ENCODE measurements around the gene GPR173.

Gene GPR173

GRCh38 chrX:53093748-53094581 is 45.4 kb downstream of the GPR173 start, which contains the start of gene KANTR:
KANTR (plus strand) TSS chrX:53094142; CDS start chrX:53124273, 30,131 bp downstream.
- H3K4me1 ChIP-seq (ENCODE audit: control insufficient read depth, insufficient read depth, low read length) = no peaks in the 10 kb centered on the region
- H3K4me3 ChIP-seq (ENCODE audit: low read depth, low read length) = peak within 1 kb of the TSS; percentile 66
- peak within 1 kb of the TSS; percentile 68 for H3K27ac ChIP-seq (ENCODE audit: extremely low read depth, low read depth, low read length)
- ChIA-PET POLR2A (interaction anchor here (1.3 kb wide), 1 partner anchor 12 kb away, joined by 10 read pairs; the partner anchor contains the start of gene TSPYL2), CTCF (interaction anchor here (0.7 to 1.4 kb wide), 3 partner anchors 22 to 189 kb away, joined by 3 to 6 read pairs (median 4); no protein-coding TSS in a partner anchor)
- H3K36me3 ChIP-seq (ENCODE audit: control insufficient read depth in 2 of 2, insufficient read depth in 1 of 2, low read length in 2 of 2) = peaks cover 0 to 6% of the 10 kb centered on the region in 2 experiments; a peak in 1 of 3 replicates
- no peaks in the 10 kb centered on the region for H3K9me3 ChIP-seq (ENCODE audit: control insufficient read depth, insufficient read depth, low read depth, low read length)
- TF ChIP-seq GLIS1 (tag by site-specific recombination; IDR thresholded peaks at IDR 0.05) = peak; percentile 29; the same call in 1 of the 2 replicates
- TF ChIP-seq GFI1B (tag by site-specific recombination; IDR thresholded peaks at IDR 0.05) = no peak
- no peak for TF ChIP-seq ZNF571 (tag by site-specific recombination; IDR thresholded peaks at IDR 0.05)
- peak; percentile 58 for TF ChIP-seq ZBTB17 (tag by site-specific recombination; IDR thresholded peaks at IDR 0.05)
- no peak for TF ChIP-seq ZNF140 (tag by site-specific recombination; IDR thresholded peaks at IDR 0.05)
- TF ChIP-seq, protein P1, sequence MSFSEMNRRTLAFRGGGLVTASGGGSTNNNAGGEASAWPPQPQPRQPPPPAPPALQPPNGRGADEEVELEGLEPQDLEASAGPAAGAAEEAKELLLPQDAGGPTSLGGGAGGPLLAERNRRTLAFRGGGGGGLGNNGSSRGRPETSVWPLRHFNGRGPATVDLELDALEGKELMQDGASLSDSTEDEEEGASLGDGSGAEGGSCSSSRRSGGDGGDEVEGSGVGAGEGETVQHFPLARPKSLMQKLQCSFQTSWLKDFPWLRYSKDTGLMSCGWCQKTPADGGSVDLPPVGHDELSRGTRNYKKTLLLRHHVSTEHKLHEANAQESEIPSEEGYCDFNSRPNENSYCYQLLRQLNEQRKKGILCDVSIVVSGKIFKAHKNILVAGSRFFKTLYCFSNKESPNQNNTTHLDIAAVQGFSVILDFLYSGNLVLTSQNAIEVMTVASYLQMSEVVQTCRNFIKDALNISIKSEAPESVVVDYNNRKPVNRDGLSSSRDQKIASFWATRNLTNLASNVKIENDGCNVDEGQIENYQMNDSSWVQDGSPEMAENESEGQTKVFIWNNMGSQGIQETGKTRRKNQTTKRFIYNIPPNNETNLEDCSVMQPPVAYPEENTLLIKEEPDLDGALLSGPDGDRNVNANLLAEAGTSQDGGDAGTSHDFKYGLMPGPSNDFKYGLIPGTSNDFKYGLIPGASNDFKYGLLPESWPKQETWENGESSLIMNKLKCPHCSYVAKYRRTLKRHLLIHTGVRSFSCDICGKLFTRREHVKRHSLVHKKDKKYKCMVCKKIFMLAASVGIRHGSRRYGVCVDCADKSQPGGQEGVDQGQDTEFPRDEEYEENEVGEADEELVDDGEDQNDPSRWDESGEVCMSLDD (tag by site-specific recombination; IDR thresholded peaks at IDR 0.05) = no peak
- TF ChIP-seq, protein P2, sequence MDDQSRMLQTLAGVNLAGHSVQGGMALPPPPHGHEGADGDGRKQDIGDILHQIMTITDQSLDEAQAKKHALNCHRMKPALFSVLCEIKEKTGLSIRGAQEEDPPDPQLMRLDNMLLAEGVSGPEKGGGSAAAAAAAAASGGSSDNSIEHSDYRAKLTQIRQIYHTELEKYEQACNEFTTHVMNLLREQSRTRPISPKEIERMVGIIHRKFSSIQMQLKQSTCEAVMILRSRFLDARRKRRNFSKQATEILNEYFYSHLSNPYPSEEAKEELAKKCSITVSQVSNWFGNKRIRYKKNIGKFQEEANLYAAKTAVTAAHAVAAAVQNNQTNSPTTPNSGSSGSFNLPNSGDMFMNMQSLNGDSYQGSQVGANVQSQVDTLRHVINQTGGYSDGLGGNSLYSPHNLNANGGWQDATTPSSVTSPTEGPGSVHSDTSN (CRISPR knock-in tag; IDR thresholded peaks at IDR 0.05) = no peak
- no peak for TF ChIP-seq ZNF514 (tag by site-specific recombination; IDR thresholded peaks at IDR 0.05)
- no peak for TF ChIP-seq ZBTB7A (tag by site-specific recombination; IDR thresholded peaks at IDR 0.05; ENCODE audit: low read depth)
- peak; percentile 34; the same call in 1 of the 2 replicates for TF ChIP-seq ZFP69B (tag by site-specific recombination; IDR thresholded peaks at IDR 0.05)
- TF ChIP-seq SALL2 (tag by site-specific recombination; IDR thresholded peaks at IDR 0.05; ENCODE audit: borderline replicate concordance) = no peak
- TF ChIP-seq, protein P3, sequence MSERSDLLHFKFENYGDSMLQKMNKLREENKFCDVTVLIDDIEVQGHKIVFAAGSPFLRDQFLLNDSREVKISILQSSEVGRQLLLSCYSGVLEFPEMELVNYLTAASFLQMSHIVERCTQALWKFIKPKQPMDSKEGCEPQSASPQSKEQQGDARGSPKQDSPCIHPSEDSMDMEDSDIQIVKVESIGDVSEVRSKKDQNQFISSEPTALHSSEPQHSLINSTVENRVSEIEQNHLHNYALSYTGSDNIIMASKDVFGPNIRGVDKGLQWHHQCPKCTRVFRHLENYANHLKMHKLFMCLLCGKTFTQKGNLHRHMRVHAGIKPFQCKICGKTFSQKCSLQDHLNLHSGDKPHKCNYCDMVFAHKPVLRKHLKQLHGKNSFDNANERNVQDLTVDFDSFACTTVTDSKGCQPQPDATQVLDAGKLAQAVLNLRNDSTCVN (tag by site-specific recombination; optimal IDR thresholded peaks at IDR 0.05) = peak; percentile 90
- TF ChIP-seq ZNF24 (tag by site-specific recombination; IDR thresholded peaks at IDR 0.05) = no peak
- no peak for TF ChIP-seq ZNF510 (tag by site-specific recombination; IDR thresholded peaks at IDR 0.05; ENCODE audit: insufficient replicate concordance)
- TF ChIP-seq, protein P4, sequence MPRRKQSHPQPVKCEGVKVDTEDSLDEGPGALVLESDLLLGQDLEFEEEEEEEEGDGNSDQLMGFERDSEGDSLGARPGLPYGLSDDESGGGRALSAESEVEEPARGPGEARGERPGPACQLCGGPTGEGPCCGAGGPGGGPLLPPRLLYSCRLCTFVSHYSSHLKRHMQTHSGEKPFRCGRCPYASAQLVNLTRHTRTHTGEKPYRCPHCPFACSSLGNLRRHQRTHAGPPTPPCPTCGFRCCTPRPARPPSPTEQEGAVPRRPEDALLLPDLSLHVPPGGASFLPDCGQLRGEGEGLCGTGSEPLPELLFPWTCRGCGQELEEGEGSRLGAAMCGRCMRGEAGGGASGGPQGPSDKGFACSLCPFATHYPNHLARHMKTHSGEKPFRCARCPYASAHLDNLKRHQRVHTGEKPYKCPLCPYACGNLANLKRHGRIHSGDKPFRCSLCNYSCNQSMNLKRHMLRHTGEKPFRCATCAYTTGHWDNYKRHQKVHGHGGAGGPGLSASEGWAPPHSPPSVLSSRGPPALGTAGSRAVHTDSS (tag by site-specific recombination; IDR thresholded peaks at IDR 0.05) = no peak
- TF ChIP-seq, protein P5, sequence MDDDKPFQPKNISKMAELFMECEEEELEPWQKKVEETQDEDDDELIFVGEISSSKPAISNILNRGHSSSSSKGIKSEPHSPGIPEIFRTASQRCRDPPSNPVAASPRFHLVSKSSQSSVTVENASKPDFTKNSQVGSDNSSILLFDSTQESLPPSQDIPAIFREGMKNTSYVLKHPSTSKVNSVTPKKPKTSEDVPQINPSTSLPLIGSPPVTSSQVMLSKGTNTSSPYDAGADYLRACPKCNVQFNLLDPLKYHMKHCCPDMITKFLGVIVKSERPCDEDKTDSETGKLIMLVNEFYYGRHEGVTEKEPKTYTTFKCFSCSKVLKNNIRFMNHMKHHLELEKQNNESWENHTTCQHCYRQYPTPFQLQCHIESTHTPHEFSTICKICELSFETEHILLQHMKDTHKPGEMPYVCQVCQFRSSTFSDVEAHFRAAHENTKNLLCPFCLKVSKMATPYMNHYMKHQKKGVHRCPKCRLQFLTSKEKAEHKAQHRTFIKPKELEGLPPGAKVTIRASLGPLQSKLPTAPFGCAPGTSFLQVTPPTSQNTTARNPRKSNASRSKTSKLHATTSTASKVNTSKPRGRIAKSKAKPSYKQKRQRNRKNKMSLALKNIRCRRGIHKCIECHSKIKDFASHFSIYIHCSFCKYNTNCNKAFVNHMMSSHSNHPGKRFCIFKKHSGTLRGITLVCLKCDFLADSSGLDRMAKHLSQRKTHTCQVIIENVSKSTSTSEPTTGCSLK (tag by site-specific recombination; IDR thresholded peaks at IDR 0.05) = no peak
- no peak for TF ChIP-seq ZNF843 (tag by site-specific recombination; IDR thresholded peaks at IDR 0.05)
- TF ChIP-seq KLF9 (tag by site-specific recombination; IDR thresholded peaks at IDR 0.05; ENCODE audit: low read depth) = peak; percentile 78
- TF ChIP-seq, protein P6, sequence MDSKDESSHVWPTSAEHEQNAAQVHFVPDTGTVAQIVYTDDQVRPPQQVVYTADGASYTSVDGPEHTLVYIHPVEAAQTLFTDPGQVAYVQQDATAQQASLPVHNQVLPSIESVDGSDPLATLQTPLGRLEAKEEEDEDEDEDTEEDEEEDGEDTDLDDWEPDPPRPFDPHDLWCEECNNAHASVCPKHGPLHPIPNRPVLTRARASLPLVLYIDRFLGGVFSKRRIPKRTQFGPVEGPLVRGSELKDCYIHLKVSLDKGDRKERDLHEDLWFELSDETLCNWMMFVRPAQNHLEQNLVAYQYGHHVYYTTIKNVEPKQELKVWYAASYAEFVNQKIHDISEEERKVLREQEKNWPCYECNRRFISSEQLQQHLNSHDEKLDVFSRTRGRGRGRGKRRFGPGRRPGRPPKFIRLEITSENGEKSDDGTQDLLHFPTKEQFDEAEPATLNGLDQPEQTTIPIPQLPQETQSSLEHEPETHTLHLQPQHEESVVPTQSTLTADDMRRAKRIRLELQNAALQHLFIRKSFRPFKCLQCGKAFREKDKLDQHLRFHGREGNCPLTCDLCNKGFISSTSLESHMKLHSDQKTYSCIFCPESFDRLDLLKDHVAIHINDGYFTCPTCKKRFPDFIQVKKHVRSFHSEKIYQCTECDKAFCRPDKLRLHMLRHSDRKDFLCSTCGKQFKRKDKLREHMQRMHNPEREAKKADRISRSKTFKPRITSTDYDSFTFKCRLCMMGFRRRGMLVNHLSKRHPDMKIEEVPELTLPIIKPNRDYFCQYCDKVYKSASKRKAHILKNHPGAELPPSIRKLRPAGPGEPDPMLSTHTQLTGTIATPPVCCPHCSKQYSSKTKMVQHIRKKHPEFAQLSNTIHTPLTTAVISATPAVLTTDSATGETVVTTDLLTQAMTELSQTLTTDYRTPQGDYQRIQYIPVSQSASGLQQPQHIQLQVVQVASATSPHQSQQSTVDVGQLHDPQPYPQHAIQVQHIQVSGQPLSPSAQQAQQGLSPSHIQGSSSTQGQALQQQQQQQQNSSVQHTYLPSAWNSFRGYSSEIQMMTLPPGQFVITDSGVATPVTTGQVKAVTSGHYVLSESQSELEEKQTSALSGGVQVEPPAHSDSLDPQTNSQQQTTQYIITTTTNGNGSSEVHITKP (tag by site-specific recombination; IDR thresholded peaks at IDR 0.05) = peak; percentile 66; the same call in 1 of the 2 replicates
- no peak for TF ChIP-seq RBAK (tag by site-specific recombination; IDR thresholded peaks at IDR 0.05)
- no peak; the same call in 1 of the 2 replicates for TF ChIP-seq ZNF350 (tag by site-specific recombination; IDR thresholded peaks at IDR 0.05)
- TF ChIP-seq, protein P7, sequence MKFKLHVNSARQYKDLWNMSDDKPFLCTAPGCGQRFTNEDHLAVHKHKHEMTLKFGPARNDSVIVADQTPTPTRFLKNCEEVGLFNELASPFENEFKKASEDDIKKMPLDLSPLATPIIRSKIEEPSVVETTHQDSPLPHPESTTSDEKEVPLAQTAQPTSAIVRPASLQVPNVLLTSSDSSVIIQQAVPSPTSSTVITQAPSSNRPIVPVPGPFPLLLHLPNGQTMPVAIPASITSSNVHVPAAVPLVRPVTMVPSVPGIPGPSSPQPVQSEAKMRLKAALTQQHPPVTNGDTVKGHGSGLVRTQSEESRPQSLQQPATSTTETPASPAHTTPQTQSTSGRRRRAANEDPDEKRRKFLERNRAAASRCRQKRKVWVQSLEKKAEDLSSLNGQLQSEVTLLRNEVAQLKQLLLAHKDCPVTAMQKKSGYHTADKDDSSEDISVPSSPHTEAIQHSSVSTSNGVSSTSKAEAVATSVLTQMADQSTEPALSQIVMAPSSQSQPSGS (tag by site-specific recombination; IDR thresholded peaks at IDR 0.05; ENCODE audit: low read depth) = no peak
